HUES48 (cell line): Measurements from ENCODE around the gene ASAH2B.
"Not testable (repeated sequence)": the region's sequence is repeated elsewhere in the genome, so short reads cannot be mapped to it uniquely, and the experiment has no call there.

Source experiments
- H3K27ac ChIP-seq: one replicate; pipeline ENCODE4 v1.7.0; 2013; ENCODE audit warnings: low read depth, low read length, inconsistent platforms
- H3K27me3 ChIP-seq: 2 replicates; pipeline ENCODE4 v1.6.1; 2013; ENCODE audit warnings: mild to moderate bottlenecking, low read length; ENCODE audit not compliant: control insufficient read depth, insufficient read depth
- H3K36me3 ChIP-seq: 2 replicates; pipeline ENCODE4 v1.6.1; 2013; ENCODE audit warnings: low read length; ENCODE audit not compliant: control insufficient read depth, insufficient read depth
- H3K4me1 ChIP-seq: 2 replicates; pipeline ENCODE4 v1.6.1; 2013; ENCODE audit warnings: mild to moderate bottlenecking, low read length; ENCODE audit not compliant: control insufficient read depth, insufficient read depth
- H3K4me3 ChIP-seq: 2 replicates; pipeline ENCODE4 v1.5.1; 2013; ENCODE audit warnings: mild to moderate bottlenecking, low read depth, low read length
- H3K9ac ChIP-seq: 2 replicates; pipeline ENCODE4 v1.6.1; 2013; ENCODE audit warnings: mild to moderate bottlenecking, low read depth, low read length, moderate library complexity
- H3K9me3 ChIP-seq: 2 replicates; pipeline ENCODE4 v1.6.1; 2013; ENCODE audit warnings: low read length; ENCODE audit not compliant: control insufficient read depth, insufficient read depth

The ASAH2B gene

DNA sequence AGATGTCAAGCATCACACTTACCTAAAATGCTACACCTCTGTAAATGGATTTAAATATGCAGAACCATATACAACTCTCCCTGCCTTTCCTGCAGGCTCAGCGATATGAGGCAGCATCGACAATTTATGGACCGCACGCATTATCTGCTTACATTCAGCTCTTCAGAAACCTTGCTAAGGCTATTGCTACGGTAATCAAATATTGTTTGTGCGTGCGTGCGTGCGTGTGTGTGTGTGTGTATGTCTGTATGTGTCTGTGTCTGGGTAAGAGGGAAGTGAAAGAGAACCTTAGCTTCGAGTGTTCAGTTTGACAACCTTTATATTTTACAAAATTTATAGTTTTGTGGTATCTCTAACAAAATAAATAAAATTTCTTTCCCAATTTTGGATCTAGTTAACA, 3.1 kb downstream of the ASAH2B start:
- not testable (repeated sequence) for H3K27ac ChIP-seq, H3K27me3 ChIP-seq, H3K9me3 ChIP-seq, H3K4me3 ChIP-seq, H3K9ac ChIP-seq, H3K36me3 ChIP-seq, H3K4me1 ChIP-seq

GRCh38 chr10:50766774-50767513, 27.2 kb downstream of the ASAH2B start:
- not testable (repeated sequence) for H3K9me3 ChIP-seq, H3K9ac ChIP-seq, H3K4me1 ChIP-seq, H3K27ac ChIP-seq, H3K36me3 ChIP-seq, H3K27me3 ChIP-seq, H3K4me3 ChIP-seq

DNA sequence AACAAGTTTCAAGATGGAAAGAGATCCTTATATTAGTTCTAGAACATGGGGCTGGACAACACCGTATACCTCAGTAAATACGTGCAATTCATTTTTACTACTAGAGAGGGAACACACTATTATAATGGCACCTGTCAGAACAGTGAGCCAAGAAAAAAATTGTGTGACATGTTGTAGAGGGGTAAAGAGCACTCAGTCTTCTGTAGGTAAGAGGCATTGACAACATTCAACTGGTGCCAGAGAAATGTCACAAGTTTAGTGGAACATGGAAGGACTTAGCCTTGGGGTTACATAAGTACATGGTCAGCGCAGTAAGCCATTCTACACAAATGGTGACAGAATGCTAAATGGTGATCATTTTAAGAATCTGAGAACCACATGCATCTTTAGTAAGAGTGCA, 32.3 kb downstream of the ASAH2B start:
- not testable (repeated sequence) for H3K9ac ChIP-seq, H3K36me3 ChIP-seq, H3K27ac ChIP-seq

DNA sequence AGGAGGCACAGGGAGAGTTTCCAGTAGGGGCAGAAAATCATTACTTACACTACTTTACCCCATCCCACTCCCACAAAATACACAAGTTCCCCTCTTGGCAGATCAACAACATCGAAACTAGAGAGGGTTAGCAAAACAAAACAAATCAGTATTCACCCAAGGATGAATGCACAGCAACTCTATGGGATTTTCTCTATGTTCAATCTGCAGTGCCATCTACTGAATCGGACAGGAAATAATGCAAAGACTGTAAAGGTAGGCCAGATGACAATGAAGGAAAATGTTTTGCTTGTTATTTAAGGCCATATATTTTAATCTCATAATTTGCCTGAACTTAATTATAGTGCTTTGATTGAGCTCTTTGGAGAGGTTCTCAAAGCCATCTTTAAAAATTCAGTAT, 35.1 kb downstream of the ASAH2B start:
- not testable (repeated sequence) for H3K36me3 ChIP-seq, H3K9ac ChIP-seq, H3K27ac ChIP-seq, H3K4me3 ChIP-seq, H3K4me1 ChIP-seq, H3K9me3 ChIP-seq, H3K27me3 ChIP-seq

More for the DNA sequence above, 32.3 kb downstream of the ASAH2B start:
- H3K27me3 ChIP-seq, H3K9me3 ChIP-seq, H3K4me1 ChIP-seq, H3K4me3 ChIP-seq: not testable (repeated sequence)

- H3K9ac ChIP-seq, H3K4me1 ChIP-seq, H3K27me3 ChIP-seq, H3K36me3 ChIP-seq, H3K27ac ChIP-seq, H3K4me3 ChIP-seq, H3K9me3 ChIP-seq: not testable (repeated sequence)
Measured at GRCh38 chr10:50780036-50780435, 40.3 kb downstream of the ASAH2B start.

GRCh38 chr10:50782017-50782416, 42.3 kb downstream of the ASAH2B start:
- H3K4me1 ChIP-seq, H3K4me3 ChIP-seq, H3K9ac ChIP-seq, H3K27me3 ChIP-seq, H3K9me3 ChIP-seq, H3K36me3 ChIP-seq, H3K27ac ChIP-seq: not testable (repeated sequence)

DNA sequence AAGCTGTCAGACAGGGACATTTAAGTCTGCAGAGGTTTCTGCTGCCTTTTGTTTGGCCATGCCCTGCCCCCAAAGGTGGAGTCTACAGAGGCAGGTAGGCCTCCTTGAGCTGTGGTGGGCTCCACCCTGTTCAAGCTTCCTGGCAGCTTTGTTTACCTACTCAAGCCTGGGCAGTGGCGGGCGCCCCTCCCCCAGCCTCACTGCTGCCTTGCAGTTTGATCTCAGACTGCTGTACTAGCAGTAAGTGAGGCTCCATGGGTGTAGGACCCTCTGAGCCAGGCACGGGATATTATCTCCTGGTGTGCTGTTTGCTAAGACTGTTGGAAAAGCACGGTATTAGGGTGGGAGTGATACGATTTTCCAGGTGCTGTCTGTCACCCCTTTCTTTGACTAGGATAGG, 48.2 kb downstream of the ASAH2B start:
- H3K4me1 ChIP-seq, H3K4me3 ChIP-seq, H3K27ac ChIP-seq, H3K36me3 ChIP-seq, H3K9me3 ChIP-seq, H3K27me3 ChIP-seq, H3K9ac ChIP-seq: not testable (repeated sequence)

GRCh38 chr10:50788951-50789945, 49.5 kb downstream of the ASAH2B start:
- no peaks in the 10 kb centered on the region for H3K27me3 ChIP-seq
- H3K4me1 ChIP-seq = peaks cover 9% of the 10 kb centered on the region
- no peaks in the 10 kb centered on the region for H3K36me3 ChIP-seq
- H3K9me3 ChIP-seq = no peaks in the 10 kb centered on the region
- no peak overlapping the region for H3K4me3 ChIP-seq
- H3K27ac ChIP-seq = no peak overlapping the region
- no peak overlapping the region for H3K9ac ChIP-seq

GRCh38 chr10:50794490-50794889, 54.8 kb downstream of the ASAH2B start:
- Histone ChIP-seq H3K9me3 (no peaks in the 10 kb centered on the region), H3K27me3 (no peaks in the 10 kb centered on the region), H3K27ac (no peak overlapping the region), H3K4me3 (no peak overlapping the region), H3K9ac (no peak overlapping the region), H3K4me1 (no peaks in the 10 kb centered on the region), H3K36me3 (no peaks in the 10 kb centered on the region)

DNA sequence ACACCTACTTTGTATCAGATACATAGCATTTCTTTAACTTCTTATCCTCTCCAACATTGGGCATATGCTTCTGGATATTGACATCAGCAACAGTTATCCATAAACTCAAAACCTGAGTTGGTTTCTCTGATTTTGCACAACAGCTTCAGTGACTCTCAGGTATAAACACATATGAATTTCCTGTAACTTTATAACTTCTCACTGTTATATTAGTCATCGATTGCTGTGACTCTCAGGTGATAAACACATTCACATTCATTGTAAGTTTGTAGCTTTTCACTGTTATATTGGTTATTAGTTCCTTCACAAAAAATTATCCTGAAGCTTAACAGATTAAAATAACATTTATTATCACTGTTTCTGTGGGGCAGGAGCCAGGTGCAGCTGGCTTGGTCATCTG, 57.0 kb downstream of the ASAH2B start:
- Histone ChIP-seq H3K27ac (no peak overlapping the region), H3K9ac (no peak overlapping the region), H3K36me3 (no peaks in the 10 kb centered on the region), H3K4me1 (no peaks in the 10 kb centered on the region), H3K4me3 (no peak overlapping the region), H3K9me3 (no peaks in the 10 kb centered on the region), H3K27me3 (no peaks in the 10 kb centered on the region)

- Histone ChIP-seq H3K4me1 (no peaks in the 10 kb centered on the region), H3K36me3 (no peaks in the 10 kb centered on the region), H3K4me3 (no peak overlapping the region), H3K27ac (no peak overlapping the region), H3K27me3 (no peaks in the 10 kb centered on the region), H3K9me3 (no peaks in the 10 kb centered on the region), H3K9ac (no peak overlapping the region)
Measured at GRCh38 chr10:50798297-50798696, 58.6 kb downstream of the ASAH2B start.
